HG03442 (cell line): ENCODE data around the gene RAB20.
"Not testable (repeated sequence)": the region's sequence is repeated elsewhere in the genome, so short reads cannot be mapped to it uniquely, and the experiment has no call there.

Source experiments
- ATAC-seq: cut with Tn5 transposase; IDR thresholded peaks from one replicate; pipeline ENCODE4 v1.9.1; 2021; ENCODE audit warnings: mild to moderate bottlenecking, moderate library complexity; ENCODE audit not compliant: unreplicated experiment

The RAB20 gene

GRCh38 chr13:110561344-110562035 lies at the start of gene RAB20:
TSS of gene RAB20 (minus strand) at chr13:110561722. CDS start at chr13:110561519, 203 bp downstream.
- peak; percentile 65 for ATAC-seq

GRCh38 chr13:110610955-110611595 lies 49.6 kb upstream of the RAB20 start:
- ATAC-seq: peak; percentile 41

GRCh38 chr13:110607675-110608224 lies 46.2 kb upstream of the RAB20 start:
- peak; percentile 43 for ATAC-seq

DNA sequence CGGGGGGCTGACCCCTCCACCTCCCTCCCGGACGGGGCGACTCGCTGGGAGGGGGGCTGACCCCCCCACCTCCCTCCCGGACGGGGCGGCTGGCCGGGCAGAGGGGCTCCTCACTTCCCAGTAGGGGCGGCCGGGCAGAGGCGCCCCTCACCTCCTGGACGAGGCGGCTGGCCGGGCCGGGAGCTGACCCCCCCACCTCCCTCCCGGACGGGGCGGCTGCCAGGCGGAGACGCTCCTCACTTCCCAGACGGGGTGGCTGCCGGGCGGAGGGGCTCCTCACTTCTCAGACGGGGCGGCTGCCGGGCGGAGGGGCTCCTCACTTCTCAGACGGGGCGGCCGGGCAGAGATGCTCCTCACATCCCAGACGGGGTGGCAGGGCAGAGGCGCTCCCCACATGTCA lies 44.8 kb upstream of the RAB20 start:
- ATAC-seq: not testable (repeated sequence)

GRCh38 chr13:110605132-110605531 lies 43.6 kb upstream of the RAB20 start:
- no peak for ATAC-seq

DNA sequence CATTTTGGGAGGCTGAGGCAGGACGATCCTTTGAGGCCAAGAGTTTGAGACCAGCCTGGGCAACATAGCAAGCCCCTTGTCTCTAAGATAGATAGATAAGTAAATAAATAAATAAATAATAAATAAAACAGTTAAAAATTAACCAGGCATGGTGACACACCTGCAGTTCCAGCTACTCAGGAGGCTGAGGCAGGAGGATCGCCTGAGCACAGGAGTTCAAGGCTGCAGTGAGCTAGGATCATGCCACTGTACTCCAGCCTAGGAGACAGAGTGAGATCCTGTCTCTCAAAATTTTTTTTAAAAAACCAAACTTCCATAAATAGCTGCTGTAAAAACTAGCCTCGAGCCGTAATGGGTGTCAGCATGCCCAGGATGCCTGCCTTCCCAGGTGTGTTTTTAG lies 39.5 kb upstream of the RAB20 start:
- no peak for ATAC-seq

- no peak for ATAC-seq
These were observed 38.8 kb upstream of the RAB20 start for GRCh38 chr13:110600261-110600819.

DNA sequence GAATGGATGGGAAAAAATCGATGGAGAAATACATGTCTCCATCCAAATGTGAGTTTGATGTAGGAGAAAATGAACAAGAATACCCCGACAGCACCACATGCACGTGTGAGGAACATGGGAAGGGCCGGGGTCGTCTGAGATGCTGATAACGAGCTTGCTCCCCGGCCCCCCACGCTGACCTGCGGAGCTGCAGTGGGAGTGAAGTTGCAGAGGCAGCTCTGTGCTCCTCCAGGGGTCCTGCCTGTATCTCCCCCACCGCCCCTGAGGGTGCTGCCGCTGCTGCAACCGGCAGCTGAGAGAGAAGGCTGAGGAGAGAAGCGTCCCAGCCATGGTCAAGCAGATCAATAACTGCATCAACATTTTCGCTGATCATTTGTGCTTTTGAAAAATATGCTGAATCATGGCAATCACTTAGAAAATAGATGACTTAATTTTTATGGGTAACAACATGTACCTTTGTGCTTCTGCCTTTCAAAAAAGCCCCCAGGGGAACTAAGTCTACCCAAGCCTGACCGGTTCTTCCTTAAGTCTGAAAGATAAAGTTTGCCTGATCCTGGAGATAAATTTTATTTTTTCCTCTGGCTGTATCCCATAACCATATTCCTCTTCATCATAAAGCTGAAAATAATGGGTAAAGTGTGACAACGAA lies 35.6 kb upstream of the RAB20 start:
- no peak for ATAC-seq

GRCh38 chr13:110593430-110594130 lies 32.1 kb upstream of the RAB20 start:
- peak; percentile 91 for ATAC-seq

GRCh38 chr13:110592665-110593064 lies 31.1 kb upstream of the RAB20 start:
- ATAC-seq: no peak

DNA sequence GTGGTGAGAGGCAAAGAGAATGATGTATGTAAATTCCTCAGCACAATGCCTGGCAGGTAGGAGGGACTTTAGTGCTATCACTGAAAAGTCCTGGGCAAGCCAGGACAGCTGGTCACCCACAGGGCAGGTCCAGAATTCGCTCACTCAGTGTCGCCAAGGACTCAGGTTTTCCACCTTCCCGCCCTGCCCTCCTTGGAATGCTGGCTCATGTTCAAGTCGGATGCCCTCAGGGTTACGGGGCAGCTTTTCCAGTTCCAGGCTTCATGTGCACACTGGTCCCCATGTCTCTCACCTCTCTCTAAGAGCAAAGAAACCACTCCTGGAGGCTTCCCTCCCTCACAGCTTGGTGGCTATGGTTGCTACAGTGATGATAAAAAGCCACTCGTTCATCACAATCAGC lies 29.1 kb upstream of the RAB20 start:
- no peak for ATAC-seq

- no peak for ATAC-seq
These were observed 28.4 kb upstream of the RAB20 start for GRCh38 chr13:110589793-110590390.

- no peak for ATAC-seq
These were observed 21.8 kb upstream of the RAB20 start for GRCh38 chr13:110583178-110583865.

GRCh38 chr13:110582421-110582954 lies 21.0 kb upstream of the RAB20 start:
- ATAC-seq: no peak

GRCh38 chr13:110581506-110582185 lies 20.1 kb upstream of the RAB20 start:
- no peak for ATAC-seq

- ATAC-seq: no peak
These were observed 19.3 kb upstream of the RAB20 start for GRCh38 chr13:110580800-110581199.

DNA sequence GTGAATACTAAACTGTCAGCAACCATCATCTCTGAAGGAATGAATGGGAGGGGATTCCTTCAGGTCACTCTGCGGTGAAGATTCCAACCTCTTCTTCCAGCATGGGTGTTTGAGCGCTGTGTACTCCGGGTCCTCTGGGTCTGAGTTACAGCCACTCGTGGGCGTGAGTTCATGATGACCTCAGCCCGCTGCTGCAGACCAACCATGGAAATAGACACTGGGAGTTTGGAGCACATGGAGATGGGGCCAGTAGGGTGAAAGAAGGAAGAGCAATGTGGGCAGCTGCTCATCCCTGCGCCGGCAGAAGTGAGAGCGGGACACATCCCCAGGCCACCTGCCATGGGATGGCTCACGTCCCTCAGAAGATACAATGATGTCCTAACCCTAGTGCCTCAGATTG lies 16.8 kb upstream of the RAB20 start:
- no peak for ATAC-seq

- no peak for ATAC-seq
These were observed 15.4 kb upstream of the RAB20 start for GRCh38 chr13:110576736-110577476.

GRCh38 chr13:110576070-110576394 lies 14.5 kb upstream of the RAB20 start:
- no peak for ATAC-seq
